HL-60 (cell line): ENCODE data around the gene SMG6.

Experiments
- DNase-seq, 2 experiments: peaks; one replicate each; pipeline ENCODE4 v3.0.0-alpha.2; 2010 to 2020; ENCODE audit warnings: low read depth in 1 of 2, low spot score in 1 of 2
- H3K27ac ChIP-seq: fragments of 250-450 bp; sonication (Bioruptor Pico); replicated peaks from 2 replicates; pipeline ENCODE4 v1.5.1; 2020; ENCODE audit warnings: mild to moderate bottlenecking, moderate library complexity
- H3K27me3 ChIP-seq: fragments of 250-450 bp; sonication (Bioruptor Pico); 2 replicates; pipeline ENCODE4 v1.5.1; 2021; ENCODE audit warnings: mild to moderate bottlenecking, moderate library complexity; ENCODE audit not compliant: insufficient read depth, poor library complexity, severe bottlenecking
- H3K4me3 ChIP-seq: replicated peaks from 2 replicates; pipeline ENCODE4 v1.5.1; 2011; ENCODE audit warnings: mild to moderate bottlenecking, control low read depth, low read length; ENCODE audit not compliant: insufficient read depth
- GABPA ChIP-seq: IDR thresholded peaks from 2 replicates; pipeline ENCODE4 v1.6.1; 2012; ENCODE audit warnings: low read depth
- POLR2AphosphoS5 ChIP-seq: IDR thresholded peaks from 2 replicates; pipeline ENCODE4 v1.6.1; 2012; ENCODE audit warnings: low read depth
- SPI1 ChIP-seq: IDR thresholded peaks from 2 replicates; pipeline ENCODE4 v1.6.1; 2012; ENCODE audit warnings: low read depth, mild to moderate bottlenecking, borderline replicate concordance
- TF ChIP-seq, protein P1 (sequence below): IDR thresholded peaks from 2 replicates; pipeline ENCODE4 v1.6.1; 2012; ENCODE audit warnings: low read depth; ENCODE audit not compliant: insufficient replicate concordance
- TF ChIP-seq, protein P2 (sequence below): IDR thresholded peaks from one replicate; pipeline ENCODE4 v1.5.1; 2011; ENCODE audit warnings: low read length, control low read depth, inconsistent platforms; ENCODE audit not compliant: insufficient read depth

The SMG6 gene

DNA sequence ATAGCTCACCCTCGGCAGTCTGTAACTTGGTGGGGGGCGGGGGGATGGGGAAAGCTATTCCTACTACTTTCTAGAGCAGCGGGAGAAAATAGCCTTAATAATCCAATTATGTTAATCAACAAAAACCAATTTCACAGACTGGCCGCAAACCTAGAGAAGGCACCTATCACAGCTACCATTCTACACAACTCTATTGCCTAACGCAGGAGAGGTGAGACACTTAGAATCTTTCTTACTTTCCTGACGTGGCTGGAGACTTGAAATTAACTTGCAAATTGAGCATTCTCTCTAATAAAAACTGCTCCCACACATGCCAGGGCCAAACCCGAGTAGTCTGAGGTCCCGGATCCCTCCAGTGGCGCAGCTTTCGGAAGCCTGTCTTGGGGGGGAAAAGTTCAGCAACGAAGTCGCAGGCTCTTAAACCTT is 794 bp downstream of the SMG6 start:
- TF ChIP-seq GABPA, result no peak
- TF ChIP-seq, protein P1, sequence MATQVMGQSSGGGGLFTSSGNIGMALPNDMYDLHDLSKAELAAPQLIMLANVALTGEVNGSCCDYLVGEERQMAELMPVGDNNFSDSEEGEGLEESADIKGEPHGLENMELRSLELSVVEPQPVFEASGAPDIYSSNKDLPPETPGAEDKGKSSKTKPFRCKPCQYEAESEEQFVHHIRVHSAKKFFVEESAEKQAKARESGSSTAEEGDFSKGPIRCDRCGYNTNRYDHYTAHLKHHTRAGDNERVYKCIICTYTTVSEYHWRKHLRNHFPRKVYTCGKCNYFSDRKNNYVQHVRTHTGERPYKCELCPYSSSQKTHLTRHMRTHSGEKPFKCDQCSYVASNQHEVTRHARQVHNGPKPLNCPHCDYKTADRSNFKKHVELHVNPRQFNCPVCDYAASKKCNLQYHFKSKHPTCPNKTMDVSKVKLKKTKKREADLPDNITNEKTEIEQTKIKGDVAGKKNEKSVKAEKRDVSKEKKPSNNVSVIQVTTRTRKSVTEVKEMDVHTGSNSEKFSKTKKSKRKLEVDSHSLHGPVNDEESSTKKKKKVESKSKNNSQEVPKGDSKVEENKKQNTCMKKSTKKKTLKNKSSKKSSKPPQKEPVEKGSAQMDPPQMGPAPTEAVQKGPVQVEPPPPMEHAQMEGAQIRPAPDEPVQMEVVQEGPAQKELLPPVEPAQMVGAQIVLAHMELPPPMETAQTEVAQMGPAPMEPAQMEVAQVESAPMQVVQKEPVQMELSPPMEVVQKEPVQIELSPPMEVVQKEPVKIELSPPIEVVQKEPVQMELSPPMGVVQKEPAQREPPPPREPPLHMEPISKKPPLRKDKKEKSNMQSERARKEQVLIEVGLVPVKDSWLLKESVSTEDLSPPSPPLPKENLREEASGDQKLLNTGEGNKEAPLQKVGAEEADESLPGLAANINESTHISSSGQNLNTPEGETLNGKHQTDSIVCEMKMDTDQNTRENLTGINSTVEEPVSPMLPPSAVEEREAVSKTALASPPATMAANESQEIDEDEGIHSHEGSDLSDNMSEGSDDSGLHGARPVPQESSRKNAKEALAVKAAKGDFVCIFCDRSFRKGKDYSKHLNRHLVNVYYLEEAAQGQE, result no peak
- DNase-seq, result no peak
- Histone ChIP-seq H3K27ac (peak overlapping the region; percentile 83), H3K4me3 (peak overlapping the region; percentile 79), H3K27me3 (no peaks in the 10 kb centered on the region)

DNA sequence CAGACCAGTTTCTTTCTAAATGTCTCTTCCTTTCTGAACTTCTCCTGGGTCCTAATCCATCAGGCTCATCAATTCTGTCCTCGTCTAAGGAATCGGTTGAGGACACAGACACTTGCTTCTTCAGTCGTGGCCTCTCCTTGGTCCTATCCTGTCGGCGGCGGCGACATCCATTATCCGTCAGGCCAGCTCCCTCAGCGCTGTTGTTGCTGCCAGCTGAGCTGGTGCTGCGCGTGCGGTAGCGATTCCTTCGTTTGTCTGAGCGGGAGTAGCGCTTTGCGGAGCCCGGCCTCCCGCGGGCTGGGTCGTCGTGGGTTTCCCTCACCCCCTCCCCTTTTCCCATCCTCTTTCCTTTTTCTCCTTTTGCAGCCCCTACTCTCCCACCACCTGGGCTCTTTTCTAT is 3.8 kb downstream of the SMG6 start:
- Histone ChIP-seq H3K27me3 (no peaks in the 10 kb centered on the region), H3K4me3 (no peak overlapping the region), H3K27ac (no peak overlapping the region)
- TF ChIP-seq GABPA (no peak), POLR2AphosphoS5 (no peak), SPI1 (no peak)
- TF ChIP-seq, protein P1, result no peak
- TF ChIP-seq, protein P2, sequence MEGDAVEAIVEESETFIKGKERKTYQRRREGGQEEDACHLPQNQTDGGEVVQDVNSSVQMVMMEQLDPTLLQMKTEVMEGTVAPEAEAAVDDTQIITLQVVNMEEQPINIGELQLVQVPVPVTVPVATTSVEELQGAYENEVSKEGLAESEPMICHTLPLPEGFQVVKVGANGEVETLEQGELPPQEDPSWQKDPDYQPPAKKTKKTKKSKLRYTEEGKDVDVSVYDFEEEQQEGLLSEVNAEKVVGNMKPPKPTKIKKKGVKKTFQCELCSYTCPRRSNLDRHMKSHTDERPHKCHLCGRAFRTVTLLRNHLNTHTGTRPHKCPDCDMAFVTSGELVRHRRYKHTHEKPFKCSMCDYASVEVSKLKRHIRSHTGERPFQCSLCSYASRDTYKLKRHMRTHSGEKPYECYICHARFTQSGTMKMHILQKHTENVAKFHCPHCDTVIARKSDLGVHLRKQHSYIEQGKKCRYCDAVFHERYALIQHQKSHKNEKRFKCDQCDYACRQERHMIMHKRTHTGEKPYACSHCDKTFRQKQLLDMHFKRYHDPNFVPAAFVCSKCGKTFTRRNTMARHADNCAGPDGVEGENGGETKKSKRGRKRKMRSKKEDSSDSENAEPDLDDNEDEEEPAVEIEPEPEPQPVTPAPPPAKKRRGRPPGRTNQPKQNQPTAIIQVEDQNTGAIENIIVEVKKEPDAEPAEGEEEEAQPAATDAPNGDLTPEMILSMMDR, result no peak
- no peak for DNase-seq

DNA sequence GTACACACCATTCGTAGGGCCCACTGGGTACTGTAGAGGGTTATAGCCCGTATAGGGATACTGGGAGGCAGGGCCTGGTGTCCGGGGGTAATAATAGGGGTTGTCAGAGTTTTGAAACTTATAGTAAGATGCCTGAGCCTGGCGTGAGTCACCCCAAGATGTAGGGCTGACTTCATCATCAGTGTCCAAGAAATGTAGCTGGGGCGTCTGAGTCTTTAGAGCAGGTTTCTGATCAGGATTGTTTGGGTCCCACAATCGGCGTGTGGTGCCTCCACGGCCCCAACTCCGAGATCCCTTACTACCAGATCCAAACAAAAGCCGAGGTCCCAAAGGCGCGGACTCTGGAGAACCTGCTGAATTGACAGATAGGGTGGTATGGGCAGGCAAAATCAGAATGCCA is 4.4 kb downstream of the SMG6 start:
- TF ChIP-seq SPI1 (no peak), POLR2AphosphoS5 (no peak), GABPA (no peak)
- TF ChIP-seq, protein P2, result no peak
- TF ChIP-seq, protein P1, result no peak
- Histone ChIP-seq H3K27me3 (no peaks in the 10 kb centered on the region), H3K27ac (no peak overlapping the region), H3K4me3 (no peak overlapping the region)
- no peak for DNase-seq

DNA sequence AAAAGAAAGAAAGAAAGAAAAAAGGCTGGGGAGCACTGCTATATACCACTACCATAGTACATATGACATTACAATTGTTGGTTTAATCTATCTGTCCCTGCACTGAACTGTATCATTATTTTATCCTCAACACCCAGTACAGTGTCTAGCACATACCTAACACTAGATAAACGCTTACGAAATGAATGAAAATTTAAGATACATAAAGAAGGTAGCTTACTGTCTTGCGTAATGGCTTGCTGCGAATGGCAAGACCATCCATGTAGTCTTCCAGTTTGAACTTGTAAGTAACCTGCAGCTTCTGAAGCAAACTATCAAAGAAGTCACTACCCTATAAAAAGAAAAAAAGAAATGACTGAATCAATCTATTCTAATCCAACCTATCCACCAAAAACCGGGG is 6.6 kb downstream of the SMG6 start:
- no peaks in the 10 kb centered on the region for H3K27me3 ChIP-seq
- no peak overlapping the region for H3K4me3 ChIP-seq
- no peak for DNase-seq
- TF ChIP-seq SPI1 (no peak), GABPA (no peak), POLR2AphosphoS5 (no peak)
- TF ChIP-seq, protein P1, result no peak
- TF ChIP-seq, protein P2, result no peak
- no peak overlapping the region for H3K27ac ChIP-seq
